ENCODE results near the gene LDAH. TPM values are rescaled to one million over a fixed set of nuclear protein-coding genes. Genes with fewer than 3 reads are reported as not detected.

Gene LDAH
- total and polyA plus RNA-seq, 7 donors, result 6.0 to 18.3 (median 12.2) TPM

GRCh38 chr2:20674309-20674965, 148.5 kb downstream of the LDAH start:
- Histone ChIP-seq H3K4me3 (no peak overlapping the region), H3K36me3 (no peaks in the 10 kb centered on the region), H3K4me1 (peaks cover 0 to 37% (median 19%) of the 10 kb centered on the region in 4 donors), H3K27me3 (peaks cover 33 to 49% (median 33%) of the 10 kb centered on the region in 3 donors), H3K27ac (peak overlapping the region in 3 of 4 donors; percentile 34 to 47 (median 35)), H3K9me3 (no peaks in the 10 kb centered on the region)
- DNase-seq, result no peak
- TF ChIP-seq POLR2A (IDR thresholded peaks at IDR 0.05), result no peak
- TF ChIP-seq CTCF (IDR thresholded peaks at IDR 0.05), result no peak
- no peak for TF ChIP-seq EP300 (IDR thresholded peaks at IDR 0.05)
- TF ChIP-seq POLR2AphosphoS5 (IDR thresholded peaks at IDR 0.05), result no peak
- 79 to 88% methylated on average over 11 of the region's 11 CpGs for WGBS, 2 donors
- intact Hi-C loops (cut with DNase I), result no loop called here

GRCh38 chr2:20673686-20674308, 149.1 kb downstream of the LDAH start:
- Histone ChIP-seq H3K4me1 (peaks cover 0 to 37% (median 19%) of the 10 kb centered on the region in 4 donors), H3K27ac (no peak overlapping the region), H3K9me3 (no peaks in the 10 kb centered on the region), H3K36me3 (no peaks in the 10 kb centered on the region), H3K4me3 (no peak overlapping the region), H3K27me3 (peaks cover 38 to 55% (median 39%) of the 10 kb centered on the region in 3 donors)
- intact Hi-C loops (cut with DNase I), result no loop called here
- DNase-seq, result no peak
- no peak for TF ChIP-seq CTCF (IDR thresholded peaks at IDR 0.05)
- TF ChIP-seq EP300 (IDR thresholded peaks at IDR 0.05), result no peak
- no peak for TF ChIP-seq POLR2AphosphoS5 (IDR thresholded peaks at IDR 0.05)
- no peak for TF ChIP-seq POLR2A (IDR thresholded peaks at IDR 0.05)
- WGBS, 2 donors, result 77 to 79% methylated on average over 5 of the region's 5 CpGs

- Histone ChIP-seq H3K27ac (no peak overlapping the region), H3K36me3 (no peaks in the 10 kb centered on the region), H3K4me3 (no peak overlapping the region), H3K9me3 (no peaks in the 10 kb centered on the region), H3K27me3 (peaks cover 44 to 70% (median 52%) of the 10 kb centered on the region in 3 donors), H3K4me1 (peaks cover 0 to 38% (median 18%) of the 10 kb centered on the region in 4 donors)
- intact Hi-C loops (cut with DNase I), result no loop called here
- DNase-seq, result no peak
- TF ChIP-seq EP300 (IDR thresholded peaks at IDR 0.05) (no peak), CTCF (IDR thresholded peaks at IDR 0.05) (no peak)
- 29 to 39% methylated on average over 18 of the region's 18 CpGs for WGBS, 2 donors
Measured at GRCh38 chr2:20672201-20672951, 150.5 kb downstream of the LDAH start.

- intact Hi-C loops (cut with DNase I), result no loop called here
- H3K27me3 ChIP-seq, result peaks cover 44 to 75% (median 53%) of the 10 kb centered on the region in 3 donors
- no peak overlapping the region for H3K4me3 ChIP-seq
- H3K9me3 ChIP-seq, result no peaks in the 10 kb centered on the region
- no peak overlapping the region for H3K27ac ChIP-seq
- no peak for DNase-seq
- TF ChIP-seq EP300 (IDR thresholded peaks at IDR 0.05) (no peak), CTCF (IDR thresholded peaks at IDR 0.05) (no peak), POLR2A (IDR thresholded peaks at IDR 0.05) (no peak), POLR2AphosphoS5 (IDR thresholded peaks at IDR 0.05) (no peak)
- H3K36me3 ChIP-seq, result no peaks in the 10 kb centered on the region
- H3K4me1 ChIP-seq, result peaks cover 0 to 41% (median 22%) of the 10 kb centered on the region in 4 donors
- WGBS, 2 donors, result 13 to 22% methylated on average over 13 of the region's 13 CpGs
Measured at GRCh38 chr2:20671736-20672080, 151.2 kb downstream of the LDAH start.

Data from sigmoid colon (tissue), 7 donors.